ENCODE measurements around the gene SVBP.

DNA sequence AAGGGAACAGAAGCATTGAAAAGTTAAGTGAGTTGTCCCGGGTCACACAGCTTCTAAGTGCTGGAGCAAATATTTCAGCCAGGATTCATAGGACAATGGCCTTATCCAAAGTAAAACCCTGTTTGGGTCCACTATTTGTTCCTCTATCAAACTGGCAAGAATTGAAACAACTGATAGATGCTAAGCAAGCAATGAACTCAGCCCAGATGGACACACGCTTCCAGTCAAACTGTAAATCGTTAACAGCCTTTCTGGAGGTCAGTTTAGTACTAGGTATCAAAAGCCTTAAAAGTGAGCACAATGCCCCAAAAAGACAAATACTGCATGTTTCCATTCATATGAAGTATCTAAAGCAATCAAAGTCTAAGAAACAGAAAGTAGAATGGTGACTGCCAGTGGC lies 779 bp upstream of the SVBP start:
- TF ChIP-seq, protein P1, sequence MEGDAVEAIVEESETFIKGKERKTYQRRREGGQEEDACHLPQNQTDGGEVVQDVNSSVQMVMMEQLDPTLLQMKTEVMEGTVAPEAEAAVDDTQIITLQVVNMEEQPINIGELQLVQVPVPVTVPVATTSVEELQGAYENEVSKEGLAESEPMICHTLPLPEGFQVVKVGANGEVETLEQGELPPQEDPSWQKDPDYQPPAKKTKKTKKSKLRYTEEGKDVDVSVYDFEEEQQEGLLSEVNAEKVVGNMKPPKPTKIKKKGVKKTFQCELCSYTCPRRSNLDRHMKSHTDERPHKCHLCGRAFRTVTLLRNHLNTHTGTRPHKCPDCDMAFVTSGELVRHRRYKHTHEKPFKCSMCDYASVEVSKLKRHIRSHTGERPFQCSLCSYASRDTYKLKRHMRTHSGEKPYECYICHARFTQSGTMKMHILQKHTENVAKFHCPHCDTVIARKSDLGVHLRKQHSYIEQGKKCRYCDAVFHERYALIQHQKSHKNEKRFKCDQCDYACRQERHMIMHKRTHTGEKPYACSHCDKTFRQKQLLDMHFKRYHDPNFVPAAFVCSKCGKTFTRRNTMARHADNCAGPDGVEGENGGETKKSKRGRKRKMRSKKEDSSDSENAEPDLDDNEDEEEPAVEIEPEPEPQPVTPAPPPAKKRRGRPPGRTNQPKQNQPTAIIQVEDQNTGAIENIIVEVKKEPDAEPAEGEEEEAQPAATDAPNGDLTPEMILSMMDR (IDR thresholded peaks at IDR 0.05; ENCODE audit: low read length) = no peak
- TF ChIP-seq EZH2phosphoT487 (IDR thresholded peaks at IDR 0.05; ENCODE audit: low read length) (no peak), EZH2 (optimal IDR thresholded peaks at IDR 0.05; ENCODE audit: low read depth, low read length) (no peak)

Data from MM.1S (cell line).